ENCODE results near the gene GRIA1. TPM values are rescaled to one million over a fixed set of nuclear protein-coding genes. Genes with fewer than 3 reads are reported as not detected.

The GRIA1 gene
- total and polyA plus RNA-seq, 2 of the 13 experiments (the other 11 are each of a cell fraction or from before 2014, with no cell fraction given) = not detected

GRCh38 chr5:153456354-153456753, 34.1 kb upstream of the GRIA1 start:
- ChIA-PET CTCF (ENCODE audit: low intra/inter-chr PET ratio, low total read pairs) (no interaction called here), POLR2A (no interaction called here)
- H2AFZ ChIP-seq (ENCODE audit: low read length) = no peak overlapping the region
- no peak overlapping the region for H3K4me2 ChIP-seq (ENCODE audit: low read depth, low read length)
- 17% methylated on average over 2 of the region's 2 CpGs for WGBS (ENCODE audit: low lambda C conversion rate)
- in situ Hi-C loops (cut with HindIII; ENCODE audit: extremely low pct_ligation_motif_present, low pct_unique_long_range_greater_than_20kb) (no loop called here), intact Hi-C loops (cut with micrococcal nuclease; ENCODE audit: unreplicated experiment) (no loop called here)
- no peaks in the 10 kb centered on the region for H4K20me1 ChIP-seq (ENCODE audit: insufficient read depth, low read length)
- no peaks in the 10 kb centered on the region for H3K9me3 ChIP-seq (ENCODE audit: low read length)
- no peaks in the 10 kb centered on the region for H3K36me3 ChIP-seq (replicated peaks in 1 of 2; ENCODE audit: control insufficient read depth in 1 of 2, insufficient read depth in 2 of 2, low read length in 2 of 2)
- H3K79me2 ChIP-seq (ENCODE audit: insufficient read depth, low read length) = no peaks in the 10 kb centered on the region
- no TSS peak for BruUV-seq (replicated peaks)
- H3K9ac ChIP-seq (ENCODE audit: insufficient read depth, low read depth, low read length) = no peak overlapping the region
- H3K4me3 ChIP-seq (replicated peaks in 1 of 3; ENCODE audit: insufficient read depth in 1 of 3, low read depth in 2 of 3, low read length in 3 of 3) = no peak overlapping the region
- no peak for FAIRE-seq
- H3K4me1 ChIP-seq (ENCODE audit: insufficient read depth, low read length) = no peaks in the 10 kb centered on the region
- no peak overlapping the region for H3K27ac ChIP-seq (ENCODE audit: extremely low read length, insufficient read depth, low read length)
- DNase-seq (ENCODE audit: low spot score) = no peak
- ATAC-seq = no peak
- H3K27me3 ChIP-seq (ENCODE audit: control insufficient read depth in 1 of 2, insufficient read depth in 2 of 2, low read length in 2 of 2) = no peaks in the 10 kb centered on the region
- TF ChIP-seq ZNF615 (CRISPR knock-in tag; IDR thresholded peaks at IDR 0.05; ENCODE audit: borderline replicate concordance) (no peak), ZFP37 (CRISPR knock-in tag; IDR thresholded peaks at IDR 0.05; ENCODE audit: borderline replicate concordance) (no peak), CTCF (CRISPR knock-in tag; IDR thresholded peaks at IDR 0.05) (no peak), KLF13 (CRISPR knock-in tag; IDR thresholded peaks at IDR 0.05) (no peak), SUZ12 (IDR thresholded peaks at IDR 0.05; ENCODE audit: low read depth, low read length) (no peak), CHD4 (IDR thresholded peaks at IDR 0.05; ENCODE audit: borderline replicate concordance, low read length) (no peak), ZSCAN22 (CRISPR knock-in tag; IDR thresholded peaks at IDR 0.05) (no peak), PCBP1 (IDR thresholded peaks at IDR 0.05; ENCODE audit: borderline replicate concordance, low read depth, low read length) (no peak), PHB2 (IDR thresholded peaks at IDR 0.05; ENCODE audit: partially characterized antibody) (no peak), DDIT3 (CRISPR knock-in tag; IDR thresholded peaks at IDR 0.05) (no peak), SP2 (CRISPR knock-in tag; IDR thresholded peaks at IDR 0.05) (no peak), E2F5 (CRISPR knock-in tag; conservative IDR thresholded peaks at IDR 0.05) (no peak), THAP7 (CRISPR knock-in tag; IDR thresholded peaks at IDR 0.05) (no peak), ZBTB4 (CRISPR knock-in tag; IDR thresholded peaks at IDR 0.05; ENCODE audit: borderline replicate concordance) (no peak), ZNF639 (CRISPR knock-in tag; conservative IDR thresholded peaks at IDR 0.05) (no peak), BRF2 (CRISPR knock-in tag; IDR thresholded peaks at IDR 0.05) (no peak)
